Subcutaneous adipose tissue (tissue), 4 donors: ENCODE measurements around the gene EFNA1. TPM values are rescaled to one million over a fixed set of nuclear protein-coding genes. Genes with fewer than 3 reads are reported as not detected.

Source experiments
- total RNA-seq, 4 donors: library from RNA; depleted of rRNA; stranded (reverse); fragments of >200 nt; gene quantifications; one replicate each; pipeline ENCODE4 v1.1.0, GENCODE V29; 2016
- TF ChIP-seq, protein P1 (sequence below): fragments of 450-650 bp; IDR thresholded peaks from one replicate; pipeline ENCODE4 v1.5.1; 2016; ENCODE audit warnings: low read depth, mild to moderate bottlenecking, control low read depth, antibody characterized with exemption, moderate library complexity

The EFNA1 gene
- total RNA-seq, 4 donors from 2014 or later: 12.4 to 32.6 (median 16.8) TPM

GRCh38 chr1:155094622-155094948 is 33.1 kb upstream of the EFNA1 start:
- TF ChIP-seq, protein P1, sequence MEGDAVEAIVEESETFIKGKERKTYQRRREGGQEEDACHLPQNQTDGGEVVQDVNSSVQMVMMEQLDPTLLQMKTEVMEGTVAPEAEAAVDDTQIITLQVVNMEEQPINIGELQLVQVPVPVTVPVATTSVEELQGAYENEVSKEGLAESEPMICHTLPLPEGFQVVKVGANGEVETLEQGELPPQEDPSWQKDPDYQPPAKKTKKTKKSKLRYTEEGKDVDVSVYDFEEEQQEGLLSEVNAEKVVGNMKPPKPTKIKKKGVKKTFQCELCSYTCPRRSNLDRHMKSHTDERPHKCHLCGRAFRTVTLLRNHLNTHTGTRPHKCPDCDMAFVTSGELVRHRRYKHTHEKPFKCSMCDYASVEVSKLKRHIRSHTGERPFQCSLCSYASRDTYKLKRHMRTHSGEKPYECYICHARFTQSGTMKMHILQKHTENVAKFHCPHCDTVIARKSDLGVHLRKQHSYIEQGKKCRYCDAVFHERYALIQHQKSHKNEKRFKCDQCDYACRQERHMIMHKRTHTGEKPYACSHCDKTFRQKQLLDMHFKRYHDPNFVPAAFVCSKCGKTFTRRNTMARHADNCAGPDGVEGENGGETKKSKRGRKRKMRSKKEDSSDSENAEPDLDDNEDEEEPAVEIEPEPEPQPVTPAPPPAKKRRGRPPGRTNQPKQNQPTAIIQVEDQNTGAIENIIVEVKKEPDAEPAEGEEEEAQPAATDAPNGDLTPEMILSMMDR: no peak

GRCh38 chr1:155099331-155099730 is 28.3 kb upstream of the EFNA1 start:
- TF ChIP-seq, protein P1: no peak

DNA sequence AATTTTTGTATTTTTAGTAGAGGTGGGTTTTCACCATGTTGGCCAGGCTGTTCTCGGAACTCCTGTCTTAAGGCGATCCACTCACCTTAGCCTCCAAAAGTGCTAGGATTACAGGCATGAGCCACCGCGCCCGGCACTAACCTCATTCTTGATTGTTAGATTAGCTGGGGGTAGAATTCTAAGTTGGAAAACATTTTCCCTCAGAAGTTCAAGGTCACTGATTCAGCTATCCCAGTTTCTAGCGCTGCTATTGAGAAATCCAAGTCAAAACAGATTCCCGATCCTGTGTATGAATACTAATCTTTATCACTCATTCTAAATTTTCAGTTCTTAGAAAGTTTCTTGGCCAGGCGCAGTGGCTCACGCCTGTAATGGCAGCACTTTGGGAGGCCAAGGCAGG is 24.4 kb upstream of the EFNA1 start:
- TF ChIP-seq, protein P1: no peak

GRCh38 chr1:155104605-155105534 is 22.8 kb upstream of the EFNA1 start:
- TF ChIP-seq, protein P1: no peak

DNA sequence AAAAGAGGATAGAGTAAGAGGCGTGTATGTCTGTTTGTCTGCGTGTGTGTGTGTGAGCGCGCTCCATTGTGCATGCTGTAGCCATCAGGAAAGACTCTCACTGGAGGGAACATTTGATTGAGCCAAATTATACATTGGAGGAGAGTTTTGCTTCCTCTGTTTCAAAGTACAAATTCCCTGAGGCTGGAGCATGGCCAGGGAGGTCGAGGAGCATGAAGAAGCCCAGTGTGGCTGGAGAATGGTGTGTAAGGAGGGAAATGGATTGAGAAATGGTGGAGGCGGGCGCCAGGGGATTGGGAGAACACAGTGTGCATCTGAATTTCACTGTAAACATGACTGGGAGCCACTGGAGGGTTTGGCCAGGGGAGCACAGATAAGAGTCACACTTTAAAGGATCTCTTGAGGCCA is 22.1 kb upstream of the EFNA1 start:
- TF ChIP-seq, protein P1: no peak

DNA sequence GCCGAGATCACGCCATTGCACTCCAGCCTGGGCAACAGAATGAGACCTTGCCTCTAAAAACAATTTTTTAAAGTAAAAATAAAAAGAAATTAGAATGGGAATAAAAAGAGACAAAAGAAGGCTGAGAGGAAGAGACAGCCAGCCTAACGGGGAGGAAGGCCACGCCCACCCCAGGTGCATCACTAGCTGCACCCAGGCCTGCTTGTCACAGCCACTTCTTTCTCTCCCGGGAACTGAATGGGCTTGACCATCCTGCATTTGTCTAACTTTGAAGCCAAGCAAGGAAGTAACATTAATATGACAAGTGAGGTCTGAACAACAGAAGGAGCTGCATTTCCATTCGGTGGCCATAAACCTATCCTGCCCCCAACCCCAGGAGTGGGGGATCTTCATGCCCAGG is 20.8 kb upstream of the EFNA1 start:
- TF ChIP-seq, protein P1: no peak

DNA sequence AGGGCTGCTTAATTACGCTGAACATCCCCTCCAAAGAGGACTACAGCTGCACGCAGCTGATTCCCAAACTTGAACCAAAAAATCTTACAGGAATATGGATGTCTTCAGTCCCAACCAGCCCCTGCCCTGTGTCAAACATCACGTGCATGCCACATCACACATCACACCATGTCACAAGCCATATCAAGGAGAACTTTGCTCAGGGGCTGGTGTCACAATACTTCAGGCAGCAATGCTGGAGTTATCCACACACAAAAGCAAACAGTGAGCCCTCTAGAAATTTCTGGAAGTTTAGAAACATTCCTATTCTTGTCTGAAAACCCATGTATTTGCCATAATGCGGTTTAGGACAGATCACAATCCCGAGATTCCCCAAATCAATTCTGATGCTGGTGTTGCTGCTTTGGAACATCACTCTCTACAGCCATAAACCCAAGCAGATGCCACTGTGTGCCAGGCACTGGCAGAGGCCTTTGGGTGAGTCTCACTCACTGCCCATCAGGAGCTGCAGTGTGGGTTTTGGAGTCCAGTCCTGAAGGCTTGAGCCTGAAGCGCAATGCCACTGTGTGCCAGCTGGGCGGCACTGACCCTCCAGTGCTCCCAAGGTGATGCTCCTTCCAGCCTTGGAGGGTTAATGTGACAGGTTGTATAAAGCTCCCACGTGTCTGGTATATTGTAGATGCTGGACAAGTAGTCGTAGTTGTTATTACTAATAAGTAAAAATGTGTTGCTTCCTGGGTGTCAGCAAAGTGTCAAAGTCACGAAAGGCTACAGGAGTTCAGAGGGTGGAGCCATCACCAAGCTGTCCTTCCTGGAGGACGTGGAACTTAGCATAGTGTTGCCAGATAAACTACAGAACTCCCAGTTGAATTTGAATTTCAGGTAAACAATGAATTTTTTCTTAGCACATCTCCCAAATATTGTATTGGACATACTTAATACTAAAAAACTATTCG is 20.1 kb upstream of the EFNA1 start:
- TF ChIP-seq, protein P1: no peak
